ENCODE results near the gene SEC22C. TPM values are rescaled to one million over a fixed set of nuclear protein-coding genes. Genes with fewer than 3 reads are reported as not detected.
"Not testable (repeated sequence)": the region's sequence is repeated elsewhere in the genome, so short reads cannot be mapped to it uniquely, and the experiment has no call there.

The SEC22C gene
- total RNA-seq, 1 donor from 2014 or later, result 48.6 TPM

- H3K27me3 ChIP-seq, result no peaks in the 10 kb centered on the region
- H3F3A ChIP-seq (ENCODE audit: low read depth), result peaks cover 27% of the 10 kb centered on the region
- H3K36me3 ChIP-seq, result no peaks in the 10 kb centered on the region
- Mint-ChIP-seq H3K4me1 (peaks cover 17% of the 10 kb centered on the region), H3K27me3 (ENCODE audit: insufficient read depth, low read depth) (peaks cover 6% of the 10 kb centered on the region), H3K9me3 (peaks cover 10% of the 10 kb centered on the region), H3K27ac (peak overlapping the region; percentile 67), H3K4me3 (peak overlapping the region; percentile 93), H3K36me3 (peaks cover 17% of the 10 kb centered on the region)
- DNase-seq (ENCODE audit: low spot score), result peak; percentile 89
- H3K27ac ChIP-seq, result peak overlapping the region; percentile 97
- peak overlapping the region; percentile 83 for H3K4me2 ChIP-seq
- peak overlapping the region; percentile 91 for H3K9ac ChIP-seq
- H3K9me3 ChIP-seq (ENCODE audit: low read depth), result no peaks in the 10 kb centered on the region
- peak overlapping the region; percentile 85 for H3K4me3 ChIP-seq
- peaks cover 13% of the 10 kb centered on the region for H3K4me1 ChIP-seq
- TF ChIP-seq EZH2 (IDR thresholded peaks at IDR 0.05), result peak; percentile 47
- TF ChIP-seq CTCF (IDR thresholded peaks at IDR 0.05), result no peak
- peaks cover 49% of the 10 kb centered on the region for H4K20me1 ChIP-seq (ENCODE audit: low read depth)
- H3K79me2 ChIP-seq (ENCODE audit: low read depth), result peaks cover 53% of the 10 kb centered on the region
- peak overlapping the region; percentile 79 for H2AFZ ChIP-seq (replicated peaks)
Observed at GRCh38 chr3:42600958-42601675, 19.4 kb upstream of the SEC22C start.

- peaks cover 12% of the 10 kb centered on the region for H3K4me1 Mint-ChIP-seq
- H3K36me3 ChIP-seq, result no peaks in the 10 kb centered on the region
- H3K9me3 ChIP-seq (ENCODE audit: low read depth), result no peaks in the 10 kb centered on the region
- H3K4me1 ChIP-seq, result peaks cover 8% of the 10 kb centered on the region
- peaks cover 42% of the 10 kb centered on the region for H4K20me1 ChIP-seq (ENCODE audit: low read depth)
- peak; percentile 33 for TF ChIP-seq CTCF (IDR thresholded peaks at IDR 0.05)
- TF ChIP-seq EZH2phosphoT487 (IDR thresholded peaks at IDR 0.05), result no peak
- H3K9me3 Mint-ChIP-seq, result peaks cover 10% of the 10 kb centered on the region
- H2AFZ ChIP-seq (replicated peaks), result peak within 1 kb of the TSS; percentile 86
- peaks cover 33% of the 10 kb centered on the region for H3F3A ChIP-seq (ENCODE audit: low read depth)
- peak within 1 kb of the TSS; percentile 97 for H3K27ac ChIP-seq
- peaks cover 16% of the 10 kb centered on the region for H3K36me3 Mint-ChIP-seq
- peaks cover 45% of the 10 kb centered on the region for H3K79me2 ChIP-seq (ENCODE audit: low read depth)
- H3K27me3 Mint-ChIP-seq (ENCODE audit: insufficient read depth, low read depth), result peaks cover 6% of the 10 kb centered on the region
- peak within 1 kb of the TSS; percentile 99 for H3K27ac Mint-ChIP-seq
- H3K4me2 ChIP-seq, result peak within 1 kb of the TSS; percentile 83
- H3K9ac ChIP-seq, result peak within 1 kb of the TSS; percentile 91
- peak; percentile 100 for DNase-seq (ENCODE audit: low spot score)
- H3K4me3 ChIP-seq, result peak within 1 kb of the TSS; percentile 85
- H3K4me3 Mint-ChIP-seq, result peak within 1 kb of the TSS; percentile 93
- H3K27me3 ChIP-seq, result no peaks in the 10 kb centered on the region
Observed at GRCh38 chr3:42600111-42600957, 18.6 kb upstream of the SEC22C start, which contains the start of gene NKTR. TSS of gene NKTR (plus strand) at chr3:42600686. CDS start at chr3:42601007, 321 bp downstream.

GRCh38 chr3:42597098-42597497 is 15.3 kb upstream of the SEC22C start:
- H3K27ac ChIP-seq; H3K4me1 Mint-ChIP-seq; H3K4me3 Mint-ChIP-seq; H3K27me3 Mint-ChIP-seq (ENCODE audit: insufficient read depth, low read depth); H3K4me2 ChIP-seq; H3K27ac Mint-ChIP-seq; H3K9me3 Mint-ChIP-seq; H3K9me3 ChIP-seq (ENCODE audit: low read depth); DNase-seq (ENCODE audit: low spot score); H3K9ac ChIP-seq; H3K36me3 ChIP-seq; H3K27me3 ChIP-seq; H3K4me3 ChIP-seq; H2AFZ ChIP-seq (replicated peaks): not testable (repeated sequence)
- Histone ChIP-seq H3F3A (ENCODE audit: low read depth) (peaks cover 45% of the 10 kb centered on the region), H4K20me1 (ENCODE audit: low read depth) (peaks cover 19% of the 10 kb centered on the region), H3K4me1 (peaks cover 12% of the 10 kb centered on the region), H3K79me2 (ENCODE audit: low read depth) (peaks cover 36% of the 10 kb centered on the region)
- H3K36me3 Mint-ChIP-seq, result peaks cover 12% of the 10 kb centered on the region

Data from neural progenitor cell (in vitro differentiated cells).